DLD1 (cell line): ENCODE results near the gene AQP5.

Experiments used
- in situ Hi-C: cut with HindIII; loops from 2 replicates; pipeline ENCODE4 v1.10.0; 2017; ENCODE audit warnings: low sequenced_read_pairs

Gene AQP5

GRCh38 chr12:49932023-49932422 lies 29.6 kb upstream of the AQP5 start:
- in situ Hi-C loops, result no loop called here

GRCh38 chr12:49932533-49933130 lies 29.0 kb upstream of the AQP5 start:
- in situ Hi-C loops, result no loop called here

GRCh38 chr12:49933796-49934195 lies 27.9 kb upstream of the AQP5 start:
- in situ Hi-C loops, result no loop called here

GRCh38 chr12:49934505-49934904 lies 27.2 kb upstream of the AQP5 start:
- in situ Hi-C loops, result no loop called here

GRCh38 chr12:49936925-49937324 lies 24.7 kb upstream of the AQP5 start:
- in situ Hi-C loops, result no loop called here

GRCh38 chr12:49937639-49938300 lies 23.9 kb upstream of the AQP5 start:
- in situ Hi-C loops, result no loop called here

- in situ Hi-C loops, result no loop called here
These were observed 22.4 kb upstream of the AQP5 start for GRCh38 chr12:49939307-49939706.

GRCh38 chr12:49939707-49940106 lies 22.0 kb upstream of the AQP5 start:
- in situ Hi-C loops, result loop anchor here (5.0 kb wide), 1 partner anchor 47 kb away; no protein-coding TSS in a partner anchor

- in situ Hi-C loops, result loop anchor here (5.0 kb wide), 1 partner anchor 50 kb away; no protein-coding TSS in a partner anchor
These were observed 19.8 kb upstream of the AQP5 start for GRCh38 chr12:49941556-49942511.

- in situ Hi-C loops, result loop anchor here (5.0 kb wide), 1 partner anchor 50 kb away; no protein-coding TSS in a partner anchor
These were observed 19.2 kb upstream of the AQP5 start for GRCh38 chr12:49942512-49942893.

- in situ Hi-C loops, result loop anchor here (5.0 kb wide), 1 partner anchor 51 kb away; no protein-coding TSS in a partner anchor
These were observed 18.6 kb upstream of the AQP5 start for GRCh38 chr12:49942921-49943624.

- in situ Hi-C loops, result loop anchor here (5.0 kb wide), 1 partner anchor 51 kb away; no protein-coding TSS in a partner anchor
These were observed 18.1 kb upstream of the AQP5 start for GRCh38 chr12:49943625-49943960.

- in situ Hi-C loops, result loop anchor here (5.0 kb wide), 1 partner anchor 52 kb away; no protein-coding TSS in a partner anchor
These were observed 17.6 kb upstream of the AQP5 start for GRCh38 chr12:49944046-49944445.

GRCh38 chr12:49944718-49945117 lies 17.0 kb upstream of the AQP5 start:
- in situ Hi-C loops, result loop anchor here (5.0 kb wide), 1 partner anchor 52 kb away; no protein-coding TSS in a partner anchor

- in situ Hi-C loops, result no loop called here
These were observed 16.1 kb upstream of the AQP5 start for GRCh38 chr12:49945394-49946080.

- in situ Hi-C loops, result no loop called here
These were observed 15.6 kb upstream of the AQP5 start for GRCh38 chr12:49946086-49946485.

GRCh38 chr12:49946497-49946896 lies 15.2 kb upstream of the AQP5 start:
- in situ Hi-C loops, result no loop called here

GRCh38 chr12:49947593-49948226 lies 14.0 kb upstream of the AQP5 start:
- in situ Hi-C loops, result no loop called here
